ENCODE results near the gene UPK3BL2.
"Not testable (repeated sequence)": the region's sequence is repeated elsewhere in the genome, so short reads cannot be mapped to it uniquely, and the experiment has no call there.

UPK3BL2 gene

DNA sequence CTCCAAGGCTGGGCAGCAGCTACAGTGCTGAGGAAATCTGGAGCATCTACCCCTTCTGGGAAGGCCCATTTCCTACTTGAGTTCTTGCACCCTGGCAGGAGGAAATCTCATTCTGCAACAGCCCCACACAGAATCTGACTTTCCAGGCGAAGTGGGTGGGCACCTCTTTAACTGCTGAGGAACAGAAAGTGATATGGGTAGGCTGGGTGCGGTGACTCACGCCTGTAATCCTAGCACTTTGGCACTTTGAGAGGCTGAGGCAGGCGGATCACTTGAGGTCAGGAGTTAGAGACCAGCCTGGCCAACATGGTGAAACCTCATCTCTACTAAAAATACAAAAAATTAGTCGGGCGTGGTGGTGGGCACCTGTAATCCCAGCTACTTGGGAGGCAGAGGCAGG is 31.1 kb upstream of the UPK3BL2 start:
- H3K36me3 ChIP-seq (ENCODE audit: control insufficient read depth, low read length); H3K27ac ChIP-seq (ENCODE audit: low read depth, low read length); H3K4me2 ChIP-seq (ENCODE audit: low read length); H3K4me1 ChIP-seq (ENCODE audit: control insufficient read depth, low read length); H3F3A ChIP-seq (ENCODE audit: control insufficient read depth, insufficient read depth); H3K9me2 ChIP-seq (replicated peaks; ENCODE audit: control insufficient read depth, low read length); H3K4me3 ChIP-seq (ENCODE audit: low read length); H3K9me3 ChIP-seq (ENCODE audit: control insufficient read depth, insufficient read depth, low read length); H3K79me2 ChIP-seq (ENCODE audit: control insufficient read depth, low read length); H4K20me1 ChIP-seq (ENCODE audit: control insufficient read depth, insufficient read depth, low read depth, low read length); H3K27me3 ChIP-seq (ENCODE audit: control insufficient read depth, low read length): not testable (repeated sequence)

DNA sequence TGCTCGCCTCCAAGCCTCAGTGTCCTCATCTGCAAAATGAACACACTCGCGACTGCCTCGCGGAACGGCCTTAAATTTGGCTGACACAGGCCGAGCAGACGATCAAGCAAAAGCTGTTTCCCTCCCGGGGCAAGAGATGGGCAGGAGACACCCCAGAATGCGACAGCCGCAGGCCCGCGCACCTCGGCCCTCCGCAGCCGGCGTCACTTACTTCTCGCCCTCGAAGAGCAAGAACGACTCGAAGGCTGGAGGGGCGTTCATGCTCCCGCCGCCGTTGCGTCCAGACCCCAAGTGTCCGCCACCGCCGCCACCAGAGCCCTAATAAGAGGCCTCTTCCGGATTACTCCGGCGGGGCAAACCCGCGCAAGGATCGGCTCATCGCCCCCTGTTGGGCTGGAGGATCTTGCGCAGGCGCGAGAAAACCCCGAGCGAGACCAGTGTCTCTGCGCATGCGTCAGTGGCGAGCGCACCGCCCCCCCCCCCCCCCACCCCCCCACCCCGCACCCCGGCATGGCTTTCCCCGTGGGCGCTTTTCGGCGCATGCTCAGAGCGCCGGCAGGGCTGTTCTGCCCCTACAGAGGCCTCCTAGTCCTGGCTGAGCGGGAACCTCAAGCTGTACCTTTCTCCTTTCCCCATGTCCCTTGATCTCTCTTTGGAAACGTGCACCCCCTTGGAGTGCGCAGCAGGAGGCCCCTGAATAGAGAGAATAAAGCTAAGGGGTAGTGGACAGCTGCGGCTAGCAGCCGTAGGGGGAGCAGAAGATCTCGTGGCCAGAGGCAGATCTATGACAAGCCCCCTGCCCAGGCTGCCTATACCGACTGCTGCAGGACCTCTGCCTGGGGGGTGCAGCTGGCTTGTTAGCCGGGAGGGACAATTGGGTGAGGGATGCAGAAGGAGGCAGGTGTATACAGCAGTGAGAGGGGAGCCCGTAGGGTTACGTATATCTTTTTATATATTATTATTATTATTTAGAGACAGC is 29.1 kb upstream of the UPK3BL2 start, which contains the start of gene POLR2J3:
TSS of gene POLR2J3 (minus strand) at position 323 of the 979 bp plus-strand sequence. CDS start at position 261, 62 bp downstream.
- not testable (repeated sequence) for H3F3A ChIP-seq (ENCODE audit: control insufficient read depth, insufficient read depth); H4K20me1 ChIP-seq (ENCODE audit: control insufficient read depth, insufficient read depth, low read depth, low read length); H3K27me3 ChIP-seq (ENCODE audit: control insufficient read depth, low read length); H3K9me3 ChIP-seq (ENCODE audit: control insufficient read depth, insufficient read depth, low read length); H3K36me3 ChIP-seq (ENCODE audit: control insufficient read depth, low read length); H3K9me2 ChIP-seq (replicated peaks; ENCODE audit: control insufficient read depth, low read length); H3K4me1 ChIP-seq (ENCODE audit: control insufficient read depth, low read length); H3K79me2 ChIP-seq (ENCODE audit: control insufficient read depth, low read length)
- H3K4me2 ChIP-seq (ENCODE audit: low read length), result peak within 1 kb of the TSS; percentile 58
- H3K27ac ChIP-seq (ENCODE audit: low read depth, low read length), result peak within 1 kb of the TSS; percentile 51
- TF ChIP-seq, protein P1, sequence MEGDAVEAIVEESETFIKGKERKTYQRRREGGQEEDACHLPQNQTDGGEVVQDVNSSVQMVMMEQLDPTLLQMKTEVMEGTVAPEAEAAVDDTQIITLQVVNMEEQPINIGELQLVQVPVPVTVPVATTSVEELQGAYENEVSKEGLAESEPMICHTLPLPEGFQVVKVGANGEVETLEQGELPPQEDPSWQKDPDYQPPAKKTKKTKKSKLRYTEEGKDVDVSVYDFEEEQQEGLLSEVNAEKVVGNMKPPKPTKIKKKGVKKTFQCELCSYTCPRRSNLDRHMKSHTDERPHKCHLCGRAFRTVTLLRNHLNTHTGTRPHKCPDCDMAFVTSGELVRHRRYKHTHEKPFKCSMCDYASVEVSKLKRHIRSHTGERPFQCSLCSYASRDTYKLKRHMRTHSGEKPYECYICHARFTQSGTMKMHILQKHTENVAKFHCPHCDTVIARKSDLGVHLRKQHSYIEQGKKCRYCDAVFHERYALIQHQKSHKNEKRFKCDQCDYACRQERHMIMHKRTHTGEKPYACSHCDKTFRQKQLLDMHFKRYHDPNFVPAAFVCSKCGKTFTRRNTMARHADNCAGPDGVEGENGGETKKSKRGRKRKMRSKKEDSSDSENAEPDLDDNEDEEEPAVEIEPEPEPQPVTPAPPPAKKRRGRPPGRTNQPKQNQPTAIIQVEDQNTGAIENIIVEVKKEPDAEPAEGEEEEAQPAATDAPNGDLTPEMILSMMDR (IDR thresholded peaks at IDR 0.05; ENCODE audit: low read depth, low read length, poor library complexity, severe bottlenecking), result peak; percentile 49
- H3K4me3 ChIP-seq (ENCODE audit: low read length), result peak within 1 kb of the TSS; percentile 76

DNA sequence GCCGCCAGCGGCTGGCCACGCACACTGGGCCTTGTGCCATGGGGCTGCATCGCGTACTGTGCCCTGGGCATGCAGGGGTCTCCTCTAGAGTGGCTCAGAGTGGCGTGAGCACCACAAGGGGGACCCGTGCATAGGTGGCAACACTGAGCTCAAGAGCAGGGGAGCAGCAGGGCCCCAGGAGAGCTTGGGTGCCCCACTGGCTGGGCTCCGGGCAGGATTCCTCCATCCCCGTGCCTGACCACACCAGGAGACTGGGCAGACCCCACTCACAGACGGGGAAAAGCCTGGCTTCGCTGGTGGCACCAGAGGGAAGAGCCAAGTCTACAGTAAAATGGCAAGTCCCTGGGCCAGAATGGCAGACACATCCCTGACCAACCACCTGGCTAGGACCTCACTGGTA is 25.1 kb upstream of the UPK3BL2 start:
- not testable (repeated sequence) for H3K36me3 ChIP-seq (ENCODE audit: control insufficient read depth, low read length); H3K9me2 ChIP-seq (replicated peaks; ENCODE audit: control insufficient read depth, low read length); H3K4me3 ChIP-seq (ENCODE audit: low read length); H3F3A ChIP-seq (ENCODE audit: control insufficient read depth, insufficient read depth); H3K4me1 ChIP-seq (ENCODE audit: control insufficient read depth, low read length); H3K27me3 ChIP-seq (ENCODE audit: control insufficient read depth, low read length); H3K4me2 ChIP-seq (ENCODE audit: low read length); H3K9me3 ChIP-seq (ENCODE audit: control insufficient read depth, insufficient read depth, low read length); H4K20me1 ChIP-seq (ENCODE audit: control insufficient read depth, insufficient read depth, low read depth, low read length); H3K27ac ChIP-seq (ENCODE audit: low read depth, low read length); H3K79me2 ChIP-seq (ENCODE audit: control insufficient read depth, low read length)

DNA sequence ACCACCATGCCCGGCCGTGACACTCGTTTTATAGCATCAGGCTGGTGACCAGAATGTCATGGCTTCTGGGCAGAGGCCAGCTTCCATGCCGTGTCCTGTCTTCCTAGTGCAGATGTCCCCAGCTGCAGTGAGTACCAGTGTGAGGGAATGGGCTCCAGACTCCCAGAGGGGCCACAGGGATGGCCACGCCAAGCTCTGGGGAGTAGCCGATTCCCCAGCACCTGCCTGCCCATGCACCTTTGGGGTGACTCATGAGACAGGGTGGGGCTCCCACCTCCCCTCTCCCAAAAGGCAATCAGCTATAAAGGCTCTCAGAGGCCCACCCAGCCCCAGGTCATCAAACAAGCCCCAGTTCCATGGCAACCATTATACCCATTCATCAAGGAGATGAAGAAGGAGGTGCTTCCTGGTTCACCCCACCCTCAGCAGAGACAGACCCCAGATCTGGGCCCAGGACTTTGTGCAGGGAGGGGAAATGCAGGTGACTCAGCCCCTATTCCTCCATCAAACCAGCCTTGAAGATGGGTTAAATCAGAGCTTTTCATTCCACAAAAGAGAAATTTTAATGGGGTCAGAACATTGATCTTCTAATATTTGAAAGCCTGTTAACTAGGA is 7.4 kb upstream of the UPK3BL2 start, which contains the start of gene SPDYE2:
TSS of gene SPDYE2 (plus strand) at position 419 of the 615 bp plus-strand sequence. CDS start 2,030 bp downstream, outside the sequence.
- H3K79me2 ChIP-seq (ENCODE audit: control insufficient read depth, low read length); H3K4me3 ChIP-seq (ENCODE audit: low read length); H3K4me2 ChIP-seq (ENCODE audit: low read length); H3F3A ChIP-seq (ENCODE audit: control insufficient read depth, insufficient read depth); H3K27ac ChIP-seq (ENCODE audit: low read depth, low read length); H3K4me1 ChIP-seq (ENCODE audit: control insufficient read depth, low read length); H3K9me2 ChIP-seq (replicated peaks; ENCODE audit: control insufficient read depth, low read length); H3K36me3 ChIP-seq (ENCODE audit: control insufficient read depth, low read length); H3K9me3 ChIP-seq (ENCODE audit: control insufficient read depth, insufficient read depth, low read length); H4K20me1 ChIP-seq (ENCODE audit: control insufficient read depth, insufficient read depth, low read depth, low read length); H3K27me3 ChIP-seq (ENCODE audit: control insufficient read depth, low read length): not testable (repeated sequence)

DNA sequence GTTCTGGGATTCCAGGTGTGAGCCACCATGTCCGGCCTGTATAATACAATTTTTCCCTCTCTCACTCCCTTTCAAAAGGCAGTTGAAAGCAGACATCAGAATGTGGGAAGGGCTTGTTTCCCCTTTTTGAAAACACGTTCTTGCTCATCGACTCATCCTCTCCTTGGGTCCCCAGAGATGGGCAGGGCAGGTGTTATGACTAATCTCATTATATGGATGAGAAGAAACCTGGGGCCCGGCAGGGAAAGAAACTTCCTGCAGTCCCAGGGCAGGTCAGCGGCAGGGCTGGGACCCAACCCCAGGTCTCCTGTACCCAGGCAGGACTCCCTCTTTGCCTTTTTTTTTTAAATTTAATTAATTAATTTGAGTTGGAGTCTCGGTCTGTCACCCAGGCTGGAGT is 2.9 kb upstream of the UPK3BL2 start:
- H3K4me1 ChIP-seq (ENCODE audit: control insufficient read depth, low read length); H3K9me3 ChIP-seq (ENCODE audit: control insufficient read depth, insufficient read depth, low read length); H3K36me3 ChIP-seq (ENCODE audit: control insufficient read depth, low read length); H3K27ac ChIP-seq (ENCODE audit: low read depth, low read length); H3K4me3 ChIP-seq (ENCODE audit: low read length); H3K27me3 ChIP-seq (ENCODE audit: control insufficient read depth, low read length); H3K79me2 ChIP-seq (ENCODE audit: control insufficient read depth, low read length); H3K4me2 ChIP-seq (ENCODE audit: low read length); H3K9me2 ChIP-seq (replicated peaks; ENCODE audit: control insufficient read depth, low read length); H3F3A ChIP-seq (ENCODE audit: control insufficient read depth, insufficient read depth); H4K20me1 ChIP-seq (ENCODE audit: control insufficient read depth, insufficient read depth, low read depth, low read length): not testable (repeated sequence)

DNA sequence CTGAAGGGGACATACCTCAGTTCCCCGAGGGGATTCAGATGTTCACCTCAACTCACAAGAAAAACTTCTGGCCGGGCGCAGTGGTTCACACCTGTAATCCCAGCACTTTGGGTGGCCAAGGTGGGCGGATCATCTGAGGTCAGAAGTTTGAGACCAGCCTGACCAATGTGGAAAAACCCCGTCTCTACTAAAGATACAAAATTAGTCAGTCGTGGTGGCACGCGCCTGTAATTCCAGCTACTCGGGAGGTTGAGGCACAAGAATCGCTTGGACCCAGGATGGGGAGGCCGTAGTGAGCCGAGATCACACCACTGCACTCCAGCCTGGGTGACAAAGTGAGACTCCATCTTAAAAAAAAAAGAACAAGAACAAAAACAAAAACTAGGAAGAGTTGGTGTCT is 1.8 kb upstream of the UPK3BL2 start:
- not testable (repeated sequence) for H3K4me1 ChIP-seq (ENCODE audit: control insufficient read depth, low read length); H3K9me2 ChIP-seq (replicated peaks; ENCODE audit: control insufficient read depth, low read length); H3K36me3 ChIP-seq (ENCODE audit: control insufficient read depth, low read length); H3K4me3 ChIP-seq (ENCODE audit: low read length); H3K4me2 ChIP-seq (ENCODE audit: low read length); H3F3A ChIP-seq (ENCODE audit: control insufficient read depth, insufficient read depth); H4K20me1 ChIP-seq (ENCODE audit: control insufficient read depth, insufficient read depth, low read depth, low read length); H3K79me2 ChIP-seq (ENCODE audit: control insufficient read depth, low read length); H3K27ac ChIP-seq (ENCODE audit: low read depth, low read length); H3K9me3 ChIP-seq (ENCODE audit: control insufficient read depth, insufficient read depth, low read length); H3K27me3 ChIP-seq (ENCODE audit: control insufficient read depth, low read length)

DNA sequence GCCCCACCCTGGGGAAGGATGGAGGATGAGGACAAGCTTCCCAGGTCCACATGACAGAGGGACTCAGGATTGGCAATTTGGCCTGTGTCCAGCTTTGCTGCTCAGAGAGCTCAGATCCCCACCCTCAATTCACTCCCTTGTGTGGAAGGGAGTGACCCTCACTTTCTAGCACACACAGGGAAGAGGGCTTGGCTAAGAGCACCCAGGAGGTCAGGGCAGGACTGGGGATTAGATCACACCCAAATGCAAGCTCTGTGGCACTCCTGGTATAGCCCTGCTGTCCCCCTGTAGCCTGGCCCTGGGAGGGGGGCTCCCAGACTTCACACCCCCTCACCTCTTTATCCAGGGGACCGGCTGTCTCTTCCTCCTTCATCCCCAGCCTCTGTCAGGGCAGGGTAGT is 876 bp upstream of the UPK3BL2 start:
- H4K20me1 ChIP-seq (ENCODE audit: control insufficient read depth, insufficient read depth, low read depth, low read length); H3K4me1 ChIP-seq (ENCODE audit: control insufficient read depth, low read length); H3K4me3 ChIP-seq (ENCODE audit: low read length); H3F3A ChIP-seq (ENCODE audit: control insufficient read depth, insufficient read depth); H3K9me3 ChIP-seq (ENCODE audit: control insufficient read depth, insufficient read depth, low read length); H3K27me3 ChIP-seq (ENCODE audit: control insufficient read depth, low read length); H3K79me2 ChIP-seq (ENCODE audit: control insufficient read depth, low read length); H3K4me2 ChIP-seq (ENCODE audit: low read length); H3K27ac ChIP-seq (ENCODE audit: low read depth, low read length); H3K36me3 ChIP-seq (ENCODE audit: control insufficient read depth, low read length); H3K9me2 ChIP-seq (replicated peaks; ENCODE audit: control insufficient read depth, low read length): not testable (repeated sequence)
